ENCODE measurements around the gene NUP210.

Gene NUP210

DNA sequence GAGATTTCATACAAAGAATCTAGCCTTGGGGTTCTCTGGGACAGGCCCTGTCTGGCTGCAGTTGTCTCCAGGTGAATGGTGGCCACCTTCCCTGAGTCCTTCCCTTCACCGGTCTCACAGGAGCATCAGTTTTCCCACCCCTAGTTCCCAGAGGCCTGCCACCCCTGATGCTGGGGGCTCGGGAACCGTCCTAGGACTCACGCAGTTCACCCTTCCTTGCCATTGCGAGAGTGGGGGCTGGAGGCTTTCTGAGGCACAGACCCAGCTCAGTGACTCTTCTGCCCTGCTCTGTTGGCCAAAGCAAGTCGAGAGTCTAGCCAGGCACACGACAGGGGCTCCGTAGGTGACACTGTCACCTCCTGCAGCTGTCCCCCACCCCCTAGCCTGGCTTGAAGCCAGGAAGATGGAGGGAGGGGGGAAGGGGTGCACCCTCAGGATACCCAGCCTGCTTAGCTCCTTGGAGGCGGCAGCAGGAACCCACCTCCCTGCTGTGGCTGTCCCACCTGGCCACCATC, 130.3 kb downstream of the NUP210 start:
- no peak for DNase-seq (ENCODE audit: low read depth)

DNA sequence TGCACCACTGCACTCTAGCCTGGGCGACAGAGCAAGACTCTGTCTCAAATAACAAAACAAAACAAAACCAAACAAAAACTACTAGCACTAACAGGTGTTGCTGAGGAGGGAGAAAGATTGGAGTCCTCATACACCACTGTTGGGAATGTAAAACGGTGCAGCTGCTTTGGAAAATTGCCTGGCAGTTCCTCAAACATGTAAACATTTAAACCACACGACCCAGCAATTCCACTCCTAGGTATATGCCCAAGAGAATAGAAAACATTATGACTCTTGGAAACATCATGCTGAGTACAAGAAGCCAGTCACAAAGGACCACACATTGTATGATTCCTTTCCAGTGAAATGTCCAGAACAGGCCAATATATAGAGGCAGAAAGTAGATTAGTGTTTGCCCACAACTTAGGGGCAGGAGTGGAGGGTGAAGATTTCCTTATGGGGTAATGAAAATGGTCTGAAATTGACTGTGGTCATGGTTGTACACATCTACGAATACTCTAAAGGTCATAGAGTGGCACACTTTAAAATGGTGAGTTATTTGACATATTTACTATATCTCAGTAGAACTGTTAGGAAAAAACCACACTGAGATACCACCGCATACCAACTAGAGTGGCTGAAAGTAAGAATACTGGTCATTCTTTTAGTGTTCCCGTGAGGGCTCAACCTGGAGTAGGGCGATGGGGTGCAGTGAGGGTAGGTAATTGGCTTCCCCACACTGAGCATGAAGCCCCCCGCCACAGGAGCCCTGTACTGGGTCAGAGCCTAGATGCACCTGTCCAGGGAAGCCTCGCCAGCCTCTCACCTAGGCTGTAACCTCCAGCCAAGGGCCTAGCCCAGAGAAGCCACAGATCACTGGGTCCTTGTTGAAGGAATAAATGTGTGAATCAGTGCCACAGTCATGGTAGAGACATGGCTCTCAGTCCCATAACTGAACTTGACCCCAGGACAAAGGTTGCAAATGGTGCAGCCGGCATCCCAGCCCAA, 131.1 kb downstream of the NUP210 start:
- no peak for DNase-seq (ENCODE audit: low read depth)

DNA sequence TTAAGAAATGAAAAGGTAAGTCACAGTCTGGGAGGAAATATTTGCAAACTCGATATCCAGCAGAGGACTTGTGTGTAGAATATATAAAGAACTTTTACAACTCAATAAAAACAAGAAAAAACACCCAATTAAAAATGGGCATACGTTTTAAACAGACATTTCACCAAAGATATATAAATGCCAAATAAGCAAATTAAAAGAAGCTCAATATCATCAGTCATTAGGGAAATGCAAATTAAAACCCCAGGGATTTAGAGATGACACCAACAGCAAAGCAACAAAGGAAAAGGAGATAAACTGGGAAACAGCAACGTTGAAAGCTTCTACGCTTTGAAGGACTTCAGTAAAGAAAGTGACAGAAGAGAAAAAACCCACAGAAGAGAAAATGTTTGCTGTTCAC, 132.3 kb downstream of the NUP210 start:
- DNase-seq (ENCODE audit: low read depth), result no peak

DNA sequence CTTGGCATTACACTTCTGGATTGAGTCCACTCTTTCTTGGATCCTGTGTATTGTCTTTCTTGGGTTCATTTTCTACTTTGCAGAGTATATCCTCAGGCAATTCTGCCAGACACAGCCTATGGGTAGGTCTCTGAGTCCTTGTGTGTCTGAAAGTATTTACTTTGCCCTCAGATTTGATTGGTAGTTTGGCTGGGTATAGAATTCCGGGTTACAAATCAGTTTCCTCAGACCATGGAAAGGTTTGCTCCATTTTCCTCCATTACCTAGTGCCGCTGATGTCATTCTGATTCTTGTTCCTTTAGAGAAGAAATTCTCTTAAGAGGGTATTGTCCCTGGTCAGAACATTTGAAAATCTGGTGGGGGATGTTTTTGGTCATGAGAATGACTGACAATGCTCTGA, 133.2 kb downstream of the NUP210 start:
- DNase-seq (ENCODE audit: low read depth), result no peak

DNA sequence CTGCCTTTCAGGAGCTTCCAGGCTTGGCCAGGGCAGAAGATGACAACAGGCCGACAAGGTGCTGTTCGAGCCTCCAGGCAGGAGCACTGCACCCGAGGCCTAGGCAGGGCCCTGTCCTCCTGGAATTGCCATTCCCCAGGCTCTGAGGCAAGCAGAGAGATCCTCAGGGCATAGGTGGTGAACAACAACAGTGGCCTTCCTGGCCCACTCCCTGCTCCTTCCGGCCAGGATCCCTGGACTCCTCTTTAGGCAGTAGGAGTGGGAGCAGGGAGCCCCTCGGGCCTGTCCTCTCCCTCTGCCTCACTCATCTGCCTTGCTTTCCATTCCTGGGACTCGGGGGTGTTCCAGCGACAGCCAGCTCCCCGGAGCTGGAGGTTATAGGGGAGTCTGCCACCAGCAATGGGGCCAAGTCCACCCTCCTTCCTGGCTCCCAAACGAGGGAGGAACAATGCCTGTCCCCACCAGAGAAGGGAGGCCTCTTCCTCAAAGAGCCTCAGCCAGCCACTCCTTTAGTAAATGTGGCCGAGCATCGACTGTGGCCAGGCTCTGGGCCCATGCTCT, 135.0 kb downstream of the NUP210 start:
- DNase-seq (ENCODE audit: low read depth), result no peak

DNA sequence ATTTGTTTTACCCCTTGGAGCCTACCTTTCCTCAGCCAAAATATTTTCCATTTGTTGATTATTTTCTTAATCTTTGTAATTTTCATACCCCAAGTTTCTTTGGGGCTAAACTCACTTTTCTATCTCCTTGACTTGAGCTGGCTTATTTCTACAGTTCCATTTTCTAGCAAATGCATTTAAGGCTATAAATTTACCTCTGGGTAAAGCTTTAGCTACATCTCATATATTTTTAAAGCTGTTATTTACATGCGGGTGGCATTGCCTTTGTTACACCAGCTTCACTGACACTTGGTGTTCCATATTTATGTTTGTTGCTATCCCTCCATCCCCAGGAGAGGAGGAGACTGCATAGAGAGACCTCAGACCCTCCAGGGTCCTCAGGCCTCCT, 136.3 kb downstream of the NUP210 start:
- no peak for DNase-seq (ENCODE audit: low read depth)

DNA sequence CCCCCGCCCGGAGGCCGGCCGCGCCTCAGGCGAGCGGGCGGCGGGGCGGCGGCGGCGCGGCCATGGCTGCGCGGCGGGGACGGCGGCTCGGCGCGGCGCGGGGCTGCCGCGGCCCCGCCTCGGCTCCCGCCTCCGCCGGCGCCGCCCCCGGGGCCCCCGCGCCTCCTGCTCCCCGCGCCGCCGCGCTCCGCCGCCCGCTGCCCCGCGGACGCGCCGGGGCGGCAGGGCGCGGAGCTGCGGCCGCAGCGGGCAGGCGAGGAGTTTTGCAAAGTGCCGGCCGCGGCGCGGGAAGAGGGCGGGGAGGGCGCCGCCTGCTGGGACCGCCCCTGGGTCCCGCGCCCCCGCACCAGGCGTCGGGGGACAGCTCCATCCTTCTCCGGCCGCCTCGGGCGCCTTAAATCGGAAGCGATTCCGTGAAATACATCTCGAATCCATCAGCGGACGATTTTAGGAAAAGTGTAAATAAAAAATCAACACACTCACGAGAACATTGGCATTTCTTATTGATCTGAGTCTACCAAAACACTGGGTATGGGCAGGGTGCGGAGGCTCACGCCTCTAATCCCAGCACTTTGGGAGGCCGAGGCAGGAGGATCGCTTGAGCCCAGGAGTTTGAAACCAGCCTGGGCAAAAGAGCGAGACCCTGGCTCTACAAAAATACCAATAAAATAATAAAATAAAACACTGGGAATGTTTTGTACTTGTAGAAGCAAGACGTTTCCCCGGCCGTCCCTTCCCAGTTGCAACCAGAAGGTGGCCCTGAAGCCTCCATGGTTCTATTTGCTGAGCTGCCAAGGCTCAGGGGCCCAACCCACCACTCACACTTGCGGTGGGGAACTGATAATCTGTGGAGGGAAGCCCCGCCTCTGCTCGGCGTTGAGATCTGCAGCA, 136.9 kb downstream of the NUP210 start:
- no peak for DNase-seq (ENCODE audit: low read depth)

DNA sequence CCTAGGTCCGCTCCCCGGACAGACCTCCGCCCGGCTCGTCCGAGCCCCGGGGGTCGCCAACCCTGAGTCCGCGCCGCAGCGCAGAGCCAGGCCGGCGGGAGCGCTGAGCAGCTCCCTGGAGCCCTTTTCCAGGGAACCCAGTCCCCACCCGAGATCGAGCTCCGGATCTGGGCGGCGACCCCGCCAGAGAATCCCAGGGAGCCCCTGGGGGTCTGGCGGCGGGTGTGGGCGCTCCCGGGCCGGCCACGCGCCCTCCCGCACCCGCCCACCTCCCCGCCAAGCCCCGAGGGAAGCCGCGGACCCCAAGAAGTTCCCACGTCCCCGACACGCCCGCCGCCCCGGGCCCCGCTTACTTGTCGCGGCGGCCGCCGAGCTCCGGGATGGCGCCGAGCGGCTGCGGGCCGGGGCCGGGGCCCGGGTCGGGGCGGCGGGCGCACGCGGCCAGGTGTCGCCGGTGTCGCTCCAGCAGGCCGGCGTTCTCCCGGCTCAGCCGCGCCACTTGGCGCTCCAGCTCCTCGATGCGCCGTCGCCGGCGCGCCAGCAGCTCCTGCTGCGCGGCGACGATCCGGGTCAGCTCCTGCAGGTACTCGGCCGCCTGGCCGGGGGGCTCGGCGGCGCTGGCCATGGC, 137.7 kb downstream of the NUP210 start:
- DNase-seq (ENCODE audit: low read depth), result no peak

DNA sequence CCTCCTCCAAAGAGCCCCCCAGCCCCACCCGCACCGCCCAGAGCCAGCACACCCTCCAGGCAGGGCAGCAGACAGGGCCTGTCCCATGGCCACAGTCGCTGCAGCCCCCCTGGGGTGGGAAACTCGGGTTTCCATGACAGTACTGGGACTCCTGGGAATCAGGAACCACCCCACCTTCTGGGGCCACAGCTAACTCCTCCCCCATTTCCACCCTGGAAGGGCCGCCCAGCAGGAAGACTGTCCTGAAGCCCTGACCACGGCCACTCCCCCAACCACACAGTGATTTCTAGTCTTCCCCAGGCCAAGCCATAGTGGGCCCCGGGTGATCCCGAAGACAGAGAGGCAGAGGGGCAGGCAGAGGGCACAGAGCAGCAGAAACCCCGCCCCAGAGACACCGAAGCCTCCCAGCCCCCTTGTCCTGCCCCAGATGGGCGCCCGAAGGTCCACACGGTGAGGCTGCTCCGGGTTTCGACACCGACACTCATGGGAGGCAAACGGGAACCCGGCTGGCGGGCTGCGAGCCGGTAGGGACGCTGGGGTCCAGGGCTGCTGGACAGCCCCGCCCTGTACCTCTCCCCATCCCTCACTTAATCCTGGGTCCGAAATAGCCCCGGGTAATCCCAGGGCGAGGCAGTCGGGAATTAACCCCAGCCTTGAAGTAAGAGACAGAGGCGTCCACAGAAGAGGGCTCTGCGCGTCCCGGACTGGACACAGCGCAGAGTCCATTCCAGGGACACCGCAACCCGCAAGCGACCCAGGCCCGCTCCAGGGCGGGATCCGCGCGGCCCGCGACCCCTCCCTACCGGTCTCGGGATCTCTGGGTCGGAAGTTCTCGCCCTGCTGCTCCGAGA, 138.4 kb downstream of the NUP210 start:
- DNase-seq (ENCODE audit: low read depth), result no peak

DNA sequence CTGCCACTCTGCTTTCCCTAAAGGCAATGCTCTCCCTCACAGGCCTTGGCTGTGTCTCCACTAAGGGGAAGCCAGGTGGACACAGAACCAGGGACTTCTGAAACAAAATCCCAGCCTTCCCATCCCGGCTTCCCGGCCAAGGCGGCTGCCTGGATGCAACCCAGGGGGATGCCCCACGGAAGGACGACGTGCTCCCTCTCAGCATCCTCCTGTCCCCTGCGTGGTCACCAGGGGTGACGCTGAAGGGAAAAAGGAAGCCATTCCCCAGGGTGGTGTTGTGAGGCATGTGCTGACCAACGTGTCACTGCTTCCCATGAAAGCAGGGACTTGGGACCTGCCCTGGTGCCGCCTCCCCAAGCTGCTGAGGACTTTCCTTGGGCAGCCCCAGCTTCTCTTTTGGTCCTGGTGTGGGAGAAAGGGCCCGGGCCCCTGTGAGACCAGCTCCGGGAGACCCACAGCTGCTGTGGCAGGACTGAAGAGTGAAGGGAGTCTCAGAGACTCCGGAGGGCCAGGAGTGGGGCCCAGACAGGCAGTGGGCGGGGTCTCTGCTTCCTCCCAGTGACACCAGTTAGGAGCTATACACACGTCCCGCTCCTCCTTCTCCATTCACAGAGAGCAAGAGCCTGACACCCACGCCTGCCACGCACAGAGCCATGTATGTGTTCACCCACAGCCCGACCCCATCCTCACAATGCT, 139.2 kb downstream of the NUP210 start:
- DNase-seq (ENCODE audit: low read depth), result no peak

DNA sequence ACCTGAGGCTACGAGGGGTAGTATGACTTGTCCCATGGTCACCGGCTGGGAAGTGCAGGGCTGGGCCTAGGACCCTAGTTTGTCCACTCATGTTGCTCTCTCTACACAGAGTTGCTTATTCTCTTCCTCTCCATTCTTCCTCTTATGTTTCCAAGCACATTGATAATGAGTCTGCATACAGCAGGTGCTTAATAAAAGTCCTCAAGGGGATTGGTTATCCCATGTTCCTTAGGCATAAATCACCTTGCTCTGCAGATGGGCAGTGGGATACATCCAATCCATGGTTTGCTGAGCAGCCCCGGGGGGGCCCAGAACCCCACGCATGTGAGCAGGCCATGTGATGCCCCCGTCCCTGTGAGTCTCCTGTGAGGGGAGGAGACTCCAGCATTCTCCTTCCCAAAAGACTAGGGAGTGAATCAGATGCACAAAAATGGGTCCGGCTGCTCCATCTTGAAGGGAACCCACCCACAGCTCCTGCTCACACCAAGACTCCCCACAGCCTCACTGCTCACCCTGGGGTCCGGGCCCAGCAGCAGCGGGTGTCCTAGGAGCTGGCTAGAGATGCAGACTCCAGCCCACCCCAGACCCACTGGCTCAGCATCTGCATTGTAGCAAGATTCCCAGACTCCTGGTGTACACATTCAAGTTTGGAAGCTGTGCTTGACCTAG, 139.9 kb downstream of the NUP210 start:
- no peak for DNase-seq (ENCODE audit: low read depth)

DNA sequence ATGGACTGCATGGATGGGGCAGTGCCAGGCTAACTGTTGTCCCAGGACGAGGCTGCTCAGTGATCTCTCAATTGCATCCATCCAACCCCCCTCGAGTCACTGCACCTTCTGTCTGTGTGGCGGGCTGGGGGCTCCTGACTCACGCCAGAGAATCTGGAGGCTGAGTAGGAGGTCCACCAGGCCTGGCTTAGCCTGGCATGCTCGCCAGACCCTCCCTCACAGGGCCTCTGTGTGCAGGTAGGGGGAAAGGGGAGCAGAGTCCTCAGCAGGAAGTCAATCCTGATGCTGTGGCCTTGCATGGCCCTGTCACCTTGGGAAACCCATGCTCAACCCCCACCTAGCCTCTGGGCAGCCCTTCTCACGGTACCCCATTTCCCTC, 140.6 kb downstream of the NUP210 start:
- no peak for DNase-seq (ENCODE audit: low read depth)

DNA sequence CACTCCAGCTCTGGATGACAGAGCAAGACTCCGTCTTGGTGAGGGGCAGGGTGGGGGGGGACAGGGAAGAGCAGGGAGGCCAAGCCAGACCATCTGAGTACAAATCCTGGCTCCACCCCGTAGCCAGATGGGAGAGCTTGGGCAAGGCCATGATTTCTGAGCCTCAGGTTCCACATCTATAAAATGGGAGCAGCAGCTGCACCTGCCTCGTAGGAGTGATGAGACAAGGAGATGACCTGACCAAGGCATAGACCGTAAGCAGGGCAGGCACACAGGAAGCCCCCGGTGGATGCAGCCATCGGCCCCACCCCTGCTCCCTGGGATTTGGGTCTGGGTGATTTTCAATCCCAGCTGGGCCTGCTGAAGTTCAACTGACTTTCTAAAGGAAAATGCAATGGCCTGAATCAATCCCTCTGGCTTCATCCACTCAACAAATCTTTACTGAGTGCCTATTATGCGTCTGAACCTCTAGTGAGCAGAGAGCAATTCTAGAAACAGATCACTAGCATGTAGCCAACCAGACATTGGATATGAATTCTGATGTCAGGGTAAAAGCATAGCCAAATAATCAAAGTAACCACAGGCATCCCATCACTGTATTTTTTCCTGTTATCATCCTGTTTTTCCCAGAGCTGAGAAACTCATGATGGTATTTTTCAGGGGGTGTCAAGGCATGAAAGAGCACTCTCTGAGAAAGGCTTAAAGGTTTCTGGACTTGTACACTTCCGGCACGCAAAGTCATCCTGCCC, 141.2 kb downstream of the NUP210 start:
- no peak for DNase-seq (ENCODE audit: low read depth)

DNA sequence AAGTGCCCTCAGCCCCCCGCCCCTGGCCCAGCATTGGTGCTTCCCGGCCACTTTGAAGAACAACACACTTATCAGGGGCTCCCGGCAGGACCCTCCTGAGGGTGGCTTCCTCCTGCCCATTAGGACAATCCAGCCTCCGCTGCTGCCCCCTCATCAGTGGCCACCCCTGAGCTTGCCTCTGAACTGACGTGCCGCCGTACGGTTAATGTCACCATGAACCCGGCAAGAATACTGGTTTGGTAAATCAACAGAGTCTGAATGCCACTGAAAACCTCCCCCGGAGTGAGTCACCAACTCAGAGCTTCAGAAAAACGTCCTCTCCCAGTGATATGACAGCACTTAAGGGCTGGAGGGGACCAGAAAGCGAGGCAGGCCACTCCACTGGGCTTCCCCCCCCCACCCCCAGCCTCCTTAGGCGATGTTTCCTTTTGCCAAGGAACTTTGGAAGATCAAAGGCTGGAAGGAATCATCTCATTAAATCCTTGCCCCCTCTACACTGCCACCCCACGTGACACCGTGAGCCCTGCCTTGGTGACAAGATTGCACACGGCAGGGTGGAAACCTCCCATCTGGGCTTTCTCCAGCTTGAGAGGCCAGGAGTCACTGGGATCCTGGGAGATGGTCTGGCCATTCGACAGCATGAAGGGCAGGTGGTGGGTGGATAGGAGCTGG, 142.1 kb downstream of the NUP210 start:
- DNase-seq (ENCODE audit: low read depth), result no peak

DNA sequence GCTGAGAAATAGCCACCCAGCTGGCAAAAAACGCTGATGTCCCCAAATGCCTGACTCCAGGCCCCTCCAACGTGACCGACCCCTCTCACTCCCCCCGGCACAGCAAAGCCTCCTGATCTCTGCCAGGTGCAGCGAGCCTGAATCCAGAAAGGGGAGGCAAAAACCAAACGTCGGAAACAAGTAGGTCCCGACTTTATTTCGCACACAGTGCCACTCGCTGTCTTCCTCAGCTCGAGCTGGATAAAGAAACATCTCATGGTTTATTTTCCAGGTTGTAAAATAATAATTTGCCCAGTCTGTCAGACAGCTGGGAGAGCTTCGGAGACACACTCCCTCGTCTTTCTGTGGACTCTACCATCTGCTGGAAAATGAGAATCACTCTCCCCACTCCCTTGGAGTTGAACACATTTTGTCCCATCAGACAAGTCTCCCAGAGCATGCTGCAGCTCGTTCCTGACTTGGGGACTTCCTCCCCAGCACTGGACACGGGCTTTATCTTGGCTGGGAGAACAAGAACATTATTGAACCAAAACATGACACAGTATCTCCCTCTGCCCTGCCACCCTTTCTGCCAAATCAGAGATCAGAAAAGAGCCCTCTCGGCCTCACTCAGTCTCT, 142.8 kb downstream of the NUP210 start:
- DNase-seq (ENCODE audit: low read depth), result no peak

DNA sequence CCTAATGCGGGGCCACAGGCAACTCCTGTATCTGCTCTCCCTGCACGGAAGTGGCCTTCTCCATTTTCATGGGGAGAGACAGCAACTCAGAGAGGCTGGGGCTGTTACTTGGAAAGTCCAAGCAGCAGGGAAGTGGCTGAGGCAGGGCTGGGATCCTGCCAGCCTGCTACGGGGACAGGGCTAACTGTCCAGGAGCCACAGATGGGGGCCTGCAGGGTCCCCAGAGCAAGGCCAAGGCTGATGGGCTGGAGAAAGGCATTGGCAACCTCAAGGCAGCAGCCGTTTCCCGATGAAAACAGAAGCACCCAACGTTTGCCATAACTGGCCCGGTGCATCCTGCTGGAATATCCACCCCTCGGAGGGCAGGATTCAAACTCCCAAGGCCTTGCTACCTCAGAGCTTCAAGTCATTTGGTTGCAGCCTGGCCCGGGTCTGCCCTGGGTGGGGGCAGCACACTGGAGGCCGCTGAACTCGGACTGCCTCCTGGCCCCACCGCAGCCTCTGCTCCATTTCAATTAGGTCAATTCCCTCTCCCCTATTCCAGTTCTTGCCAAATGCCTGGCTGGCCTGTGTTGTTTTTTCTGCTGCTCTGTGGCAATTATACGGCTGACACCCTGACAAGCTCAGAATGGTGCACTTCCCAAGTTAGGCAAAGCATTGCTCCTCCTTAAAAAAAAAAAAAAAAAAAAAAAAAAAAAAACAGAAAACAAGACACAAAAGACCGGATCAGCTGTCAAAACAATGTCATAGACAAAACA, 143.5 kb downstream of the NUP210 start:
- DNase-seq (ENCODE audit: low read depth), result no peak

DNA sequence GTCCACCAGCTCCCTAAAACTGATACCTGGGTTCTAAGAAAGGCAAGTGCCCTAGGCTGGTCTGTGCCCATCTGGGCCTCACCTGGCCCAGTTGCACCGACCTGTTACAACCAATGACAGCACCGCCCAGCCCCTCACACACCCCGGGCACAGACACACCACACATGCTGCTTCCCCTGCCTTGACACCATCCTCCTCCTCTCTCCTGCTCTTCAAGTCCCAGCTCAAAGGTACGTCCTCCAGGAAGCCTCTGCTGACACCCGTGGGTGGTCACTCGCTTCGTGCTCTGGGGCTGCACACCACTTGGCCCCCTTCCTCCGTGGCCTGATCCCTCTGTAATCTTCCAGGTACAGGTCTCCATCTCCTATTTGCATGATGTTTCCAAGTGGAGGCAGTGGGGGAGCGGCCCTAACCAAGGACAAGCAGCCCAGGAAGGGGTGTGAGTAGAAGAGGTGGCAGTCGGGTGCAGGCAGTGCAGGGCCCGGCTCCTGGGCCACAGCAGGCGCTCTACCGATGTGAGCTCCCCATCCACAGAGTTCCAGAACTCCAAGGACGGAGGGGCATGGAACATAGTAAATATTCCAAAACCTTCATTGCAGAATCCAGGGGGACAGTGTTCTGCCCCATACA, 144.6 kb downstream of the NUP210 start:
- no peak for DNase-seq (ENCODE audit: low read depth)

Measured in activated T-cell treated with anti-CD3 and anti-CD28 coated beads for 1 hour (primary cell).